Erythroblast (primary cell): ENCODE measurements around the gene FBLL1.
A peak's percentile ranks its signal among the peaks of the same experiment; 100 is the strongest.
"Not testable (repeated sequence)": the region's sequence is repeated elsewhere in the genome, so short reads cannot be mapped to it uniquely, and the experiment has no call there.

Experiments
- DNase-seq, 2 experiments: peaks; one replicate each; lab custom pipeline; 2025; lab: John Stamatoyannopoulos, UW
- GATA1 ChIP-seq: IDR thresholded peaks from 2 replicates; pipeline ENCODE4 v1.6.1; 2011; ENCODE audit warnings: low read depth, mild to moderate bottlenecking, control low read depth, low read length, moderate library complexity
- POLR2A ChIP-seq: IDR thresholded peaks from 2 replicates; pipeline ENCODE4 v1.6.1; 2011; ENCODE audit warnings: mild to moderate bottlenecking, low read length

The FBLL1 gene

DNA sequence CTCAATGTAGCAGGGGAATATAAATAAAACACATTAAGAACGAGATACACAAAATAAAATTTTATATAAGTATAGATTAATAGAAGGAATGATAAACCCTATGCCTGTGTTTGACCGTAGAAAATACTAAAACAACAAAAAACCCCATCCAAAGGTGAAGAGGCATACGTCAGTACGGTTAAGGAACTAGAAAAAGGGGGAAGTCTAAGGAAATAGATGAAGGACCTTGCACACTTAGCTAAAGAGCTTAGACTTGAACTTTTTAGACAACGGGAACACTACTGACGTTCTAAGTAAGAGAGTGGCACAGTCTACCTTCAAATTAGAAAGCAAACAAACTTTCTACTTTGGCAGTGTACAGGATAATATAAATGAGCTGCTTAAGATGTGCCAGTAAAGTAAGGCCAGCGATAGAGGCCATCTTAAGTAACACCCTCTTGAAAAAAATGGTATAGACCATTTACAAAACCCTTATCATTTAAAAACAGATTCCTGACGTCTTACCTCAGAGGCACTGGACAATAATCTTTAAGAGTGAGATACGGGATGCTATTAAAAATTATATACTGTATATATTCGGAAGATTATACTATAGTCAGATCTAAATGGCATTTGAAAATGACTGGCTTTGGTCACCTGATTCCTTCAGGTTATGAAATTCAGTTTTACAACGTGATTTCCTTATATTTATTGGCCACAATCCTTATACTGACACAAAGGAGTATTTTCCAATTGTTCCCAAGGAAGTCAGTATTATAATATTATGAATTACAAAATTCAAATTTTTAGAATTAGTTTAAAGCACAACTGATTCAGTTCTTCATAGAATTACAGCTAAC, 41.6 kb downstream of the FBLL1 start:
- TF ChIP-seq GATA1 (no peak), POLR2A (no peak)
- peak; percentile 59 to 79 for DNase-seq

DNA sequence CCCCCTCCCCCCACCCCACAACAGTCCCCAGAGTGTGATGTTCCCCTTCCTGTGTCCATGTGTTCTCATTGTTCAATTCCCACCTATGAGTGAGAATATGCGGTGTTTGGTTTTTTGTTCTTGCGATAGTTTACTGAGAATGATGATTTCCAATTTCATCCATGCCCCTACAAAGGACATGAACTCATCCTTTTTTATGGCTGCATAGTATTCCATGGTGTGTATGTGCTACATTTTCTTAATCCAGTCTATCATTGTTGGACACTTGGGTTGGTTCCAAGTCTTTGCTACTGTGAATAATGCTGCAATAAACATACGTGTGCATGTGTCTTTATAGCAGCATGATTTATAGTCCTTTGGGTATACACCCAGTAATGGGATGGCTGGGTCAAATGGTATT, 44.6 kb downstream of the FBLL1 start:
- DNase-seq, result not testable (repeated sequence)

DNA sequence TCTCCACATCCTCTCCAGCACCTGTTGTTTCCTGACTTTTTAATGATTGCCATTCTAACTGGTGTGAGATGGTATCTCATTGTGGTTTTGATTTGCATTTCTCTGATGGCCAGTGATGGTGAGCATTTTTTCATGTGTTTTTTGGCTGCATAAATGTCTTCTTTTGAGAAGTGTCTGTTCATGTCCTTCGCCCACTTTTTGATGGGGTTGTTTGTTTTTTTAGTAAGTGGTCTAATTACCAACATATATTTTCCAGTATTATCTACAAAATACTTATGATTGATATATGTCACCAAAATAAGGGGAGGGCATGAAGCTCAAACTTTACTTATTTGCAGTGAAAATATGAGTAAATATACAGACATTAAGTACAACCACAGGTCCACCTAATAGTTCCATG, 45.1 kb downstream of the FBLL1 start:
- DNase-seq, result not testable (repeated sequence)

DNA sequence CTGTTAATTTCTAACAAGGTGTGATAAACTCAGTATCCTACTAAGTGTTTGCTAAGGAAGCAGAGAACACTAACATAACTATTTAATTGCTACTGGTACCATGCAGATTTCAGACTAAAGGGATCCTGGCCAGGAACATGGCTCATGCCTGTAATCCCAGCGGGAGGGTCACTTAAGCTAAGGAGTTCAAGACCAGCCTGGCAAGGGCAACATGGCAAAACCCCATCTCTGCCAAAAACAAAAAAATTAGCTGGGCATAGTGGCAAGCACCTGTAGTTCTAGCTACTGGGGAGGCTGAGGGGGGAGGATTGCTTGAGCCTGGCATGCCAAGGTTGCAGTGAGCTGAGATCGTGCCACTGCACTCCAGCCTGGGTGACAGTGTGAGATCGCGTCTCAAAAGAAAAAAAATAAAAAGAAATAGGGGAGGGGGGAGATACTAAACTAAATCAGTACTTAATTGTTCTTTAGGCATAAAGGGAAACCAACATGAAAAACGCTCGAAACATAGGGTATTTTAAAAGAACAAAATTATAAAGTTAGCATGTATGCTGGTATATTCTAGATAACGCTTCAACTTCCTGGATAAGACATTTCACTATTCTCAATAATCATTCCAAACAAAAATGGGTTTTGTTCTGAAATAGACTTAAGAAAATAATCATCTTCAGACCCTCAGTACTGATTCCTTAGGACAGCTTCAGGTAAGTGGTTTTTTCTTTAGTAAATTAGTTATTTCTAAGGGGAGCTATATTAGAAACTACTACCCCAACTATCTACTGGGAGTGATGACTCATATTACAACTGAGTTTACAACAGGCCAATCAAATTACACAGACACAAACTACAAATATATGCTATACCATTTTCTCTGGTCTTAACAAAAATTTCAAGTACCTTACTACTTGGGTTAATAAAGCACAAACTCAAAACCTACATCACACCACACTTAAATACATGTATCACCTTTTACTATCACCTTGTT, 46.6 kb downstream of the FBLL1 start:
- peak in 1 of 2 experiments; percentile 8 for DNase-seq
- no peak for TF ChIP-seq GATA1
- no peak for TF ChIP-seq POLR2A

DNA sequence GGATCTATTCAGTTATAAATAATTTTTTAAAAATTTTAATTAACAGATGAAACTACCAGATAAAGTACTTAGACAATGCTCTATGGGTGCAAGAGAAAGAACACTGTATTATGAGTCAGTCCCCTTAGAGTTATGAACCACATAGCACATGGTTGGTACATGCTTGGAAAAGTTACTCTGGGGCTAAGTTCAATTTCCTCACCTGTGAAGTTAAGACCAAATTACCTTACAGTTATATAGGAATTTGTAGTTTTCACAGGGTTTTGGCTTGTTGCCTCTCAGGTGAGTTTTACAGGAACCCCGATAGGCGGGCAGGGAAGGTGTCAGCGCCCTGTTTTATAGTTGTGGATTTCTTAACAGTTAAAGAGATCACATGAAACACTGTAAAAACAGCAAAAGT, 48.9 kb downstream of the FBLL1 start:
- DNase-seq, result peak; percentile 30 to 55
- TF ChIP-seq POLR2A, result no peak
- no peak for TF ChIP-seq GATA1

DNA sequence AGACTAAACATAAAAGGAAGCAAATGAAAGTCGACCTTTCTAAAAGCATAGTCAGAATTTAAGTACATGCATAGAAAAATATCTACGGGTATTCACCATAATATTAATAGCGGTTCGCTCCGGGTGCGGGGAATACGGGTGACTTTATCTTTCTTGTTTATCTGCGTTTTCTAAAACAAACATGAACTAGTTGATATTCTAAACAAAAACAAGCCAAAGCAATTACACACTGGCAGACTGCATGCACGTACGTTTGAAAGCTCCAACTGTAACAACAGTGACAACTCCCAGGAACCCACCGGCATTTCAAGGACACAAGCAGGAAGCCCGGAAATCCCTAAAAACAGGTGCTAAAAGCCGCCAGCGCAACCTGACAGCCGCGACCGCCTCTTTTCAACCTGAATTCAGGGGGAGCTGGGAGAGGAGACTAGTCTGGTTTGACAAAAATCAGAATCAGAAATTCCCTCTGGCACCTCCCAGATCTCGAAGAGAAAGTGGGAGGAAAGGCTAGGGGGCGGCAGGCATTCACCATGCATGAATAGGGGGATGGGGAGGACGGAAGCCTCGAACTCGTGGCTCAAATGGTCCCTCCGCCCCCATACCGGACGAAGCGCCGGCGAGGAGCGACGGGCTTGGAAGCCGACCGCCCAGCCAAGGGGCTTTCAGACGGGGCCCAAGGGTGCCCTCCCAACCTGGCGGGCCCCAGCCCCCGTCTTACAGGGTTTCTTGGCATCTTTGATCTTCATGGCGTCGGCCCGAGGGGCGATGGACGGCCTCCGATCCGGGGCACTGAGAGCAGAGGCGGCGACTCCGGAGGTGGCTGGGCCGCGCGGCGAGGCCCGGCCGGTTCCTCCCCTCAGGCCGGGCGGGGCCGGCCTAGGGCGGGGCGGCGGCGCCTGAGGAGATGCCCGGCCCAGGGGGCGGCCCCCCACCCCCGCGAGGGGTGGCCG, 49.7 kb downstream of the FBLL1 start, which contains the start of gene PANK3:
Gene PANK3 (minus strand): TSS at position 831 of the 950 bp plus-strand sequence. CDS start 85 bp downstream, at position 746.
- DNase-seq, result peak; percentile 92 to 94

DNA sequence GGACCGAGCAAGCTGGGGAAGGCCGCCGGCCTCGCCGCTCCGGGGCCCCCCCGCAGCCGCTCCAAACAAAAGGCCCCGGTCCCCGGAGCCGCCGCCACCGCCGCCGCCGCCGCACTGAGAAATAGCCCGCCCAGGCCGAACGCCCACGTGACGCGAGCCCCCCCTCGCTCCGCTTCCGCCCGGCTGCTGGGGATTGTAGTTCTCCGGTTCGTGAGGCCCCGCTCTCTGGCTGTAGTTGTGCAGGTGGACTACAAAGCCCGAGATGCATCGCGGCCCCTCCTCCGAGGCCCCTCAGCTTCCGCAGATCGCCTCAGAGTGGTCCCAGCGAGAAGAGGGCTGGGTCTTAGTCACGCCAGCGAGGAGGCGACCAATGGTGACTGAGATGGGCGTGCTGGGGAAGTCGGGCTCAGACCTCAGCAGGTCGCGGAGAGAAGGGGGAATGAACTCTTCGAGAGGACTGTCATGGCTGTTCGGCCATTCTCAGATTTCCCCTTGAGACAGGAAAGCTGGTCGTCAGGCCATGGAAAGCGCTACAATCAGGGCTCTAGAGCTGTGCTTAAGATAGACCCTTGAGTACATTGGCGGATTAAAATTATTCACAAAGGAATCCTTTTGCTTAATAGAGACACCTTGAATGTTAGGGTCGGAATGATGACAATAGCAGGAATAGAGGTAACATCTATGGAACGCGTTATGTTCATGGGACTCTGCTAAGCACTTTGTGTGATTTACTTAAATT, 50.6 kb downstream of the FBLL1 start:
- TF ChIP-seq POLR2A (peak; percentile 93), GATA1 (no peak)
- peak; percentile 98 to 99 for DNase-seq

More for the DNA sequence above, 49.7 kb downstream of the FBLL1 start, which contains the start of gene PANK3:
- TF ChIP-seq POLR2A (no peak), GATA1 (no peak)

DNA sequence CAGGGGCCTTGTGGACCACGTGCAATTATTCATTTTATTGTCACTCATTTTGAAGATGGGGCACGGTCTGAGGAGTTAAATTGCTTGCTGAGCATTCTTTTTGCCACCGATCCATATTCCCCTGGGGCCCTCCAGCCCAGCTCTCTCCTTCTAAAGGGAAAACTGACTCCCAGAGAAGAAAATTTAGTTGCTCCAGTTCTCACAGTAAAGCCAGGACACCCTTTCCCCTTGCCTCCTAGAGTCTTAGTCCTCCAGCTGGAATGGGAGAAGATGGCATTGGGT, 51.1 kb downstream of the FBLL1 start:
- no peak for DNase-seq
- no peak for TF ChIP-seq GATA1
- no peak for TF ChIP-seq POLR2A
